DMS 273 treated with DMSO at 0.1 percent for 48 hours (cell line): ENCODE results near the gene HHAT.
A peak's percentile ranks its signal among the peaks of the same experiment; 100 is the strongest.

Experiments used
- DNase-seq: peaks from one replicate; lab custom pipeline; 2025; lab: John Stamatoyannopoulos, UW

Gene HHAT

GRCh38 chr1:210440081-210440480, 111.4 kb downstream of the HHAT start:
- DNase-seq, result no peak

GRCh38 chr1:210441028-210441427, 112.3 kb downstream of the HHAT start:
- no peak for DNase-seq

GRCh38 chr1:210445485-210445884, 116.8 kb downstream of the HHAT start:
- no peak for DNase-seq

- no peak for DNase-seq
Observed at GRCh38 chr1:210445931-210446330, 117.2 kb downstream of the HHAT start.

- DNase-seq, result no peak
Observed at GRCh38 chr1:210446479-210446878, 117.8 kb downstream of the HHAT start.

- no peak for DNase-seq
Observed at GRCh38 chr1:210447456-210448057, 118.9 kb downstream of the HHAT start.

GRCh38 chr1:210448297-210448892, 119.7 kb downstream of the HHAT start:
- DNase-seq, result peak; percentile 66

GRCh38 chr1:210455840-210456603, 127.3 kb downstream of the HHAT start:
- no peak for DNase-seq

GRCh38 chr1:210456731-210457255, 128.1 kb downstream of the HHAT start:
- no peak for DNase-seq

- no peak for DNase-seq
Observed at GRCh38 chr1:210457568-210457967, 128.9 kb downstream of the HHAT start.

GRCh38 chr1:210464519-210465039, 135.9 kb downstream of the HHAT start:
- DNase-seq, result no peak

- DNase-seq, result no peak
Observed at GRCh38 chr1:210465150-210465549, 136.4 kb downstream of the HHAT start.

- DNase-seq, result peak; percentile 71
Observed at GRCh38 chr1:210467440-210468043, 138.8 kb downstream of the HHAT start.

GRCh38 chr1:210469441-210469840, 140.7 kb downstream of the HHAT start:
- no peak for DNase-seq

GRCh38 chr1:210475321-210475720, 146.6 kb downstream of the HHAT start:
- DNase-seq, result no peak

GRCh38 chr1:210475806-210476205, 147.1 kb downstream of the HHAT start:
- no peak for DNase-seq

- no peak for DNase-seq
Observed at GRCh38 chr1:210476730-210477129, 148.0 kb downstream of the HHAT start.

- no peak for DNase-seq
Observed at GRCh38 chr1:210477328-210477924, 148.7 kb downstream of the HHAT start.

GRCh38 chr1:210478820-210479219, 150.1 kb downstream of the HHAT start:
- no peak for DNase-seq

- no peak for DNase-seq
Observed at GRCh38 chr1:210482491-210482890, 153.8 kb downstream of the HHAT start.

GRCh38 chr1:210482945-210483617, 154.4 kb downstream of the HHAT start:
- DNase-seq, result no peak
